GM23338 (cell line): ENCODE results near the gene DDA1. TPM values are rescaled to one million over a fixed set of nuclear protein-coding genes. Genes with fewer than 3 reads are reported as not detected.
A peak's percentile ranks its signal among the peaks of the same experiment; 100 is the strongest.

ENCODE experiments used
- ATAC-seq: fragments of 200-7000 bp; cut with Tn5 transposase; 3 replicates; pipeline ENCODE4 v1.9.1; 2020
- DNase-seq: peaks from one replicate; pipeline ENCODE4 v3.0.0-alpha.2; 2015; ENCODE audit warnings: low spot score
- H2AFZ ChIP-seq: fragments of 200-600 bp; sonication (generic); 2 replicates; pipeline ENCODE4 v1.8.0; 2016; ENCODE audit warnings: antibody characterized with exemption, mild to moderate bottlenecking, moderate library complexity
- H3F3A ChIP-seq: fragments of 200-600 bp; sonication (generic); replicated peaks from 2 replicates; pipeline ENCODE4 v1.8.0; 2017; ENCODE audit warnings: antibody characterized with exemption, mixed run types, low read depth
- H3K27ac ChIP-seq: fragments of 200-600 bp; sonication (generic); 2 replicates; pipeline ENCODE4 v1.6.1; 2016; ENCODE audit warnings: low read depth
- H3K27me3 ChIP-seq: fragments of 200-600 bp; sonication (generic); 2 replicates; pipeline ENCODE4 v1.8.0; 2016; ENCODE audit warnings: mild to moderate bottlenecking, mixed run types, moderate library complexity; ENCODE audit not compliant: insufficient read depth
- H3K36me3 ChIP-seq: fragments of 200-600 bp; sonication (generic); 2 replicates; pipeline ENCODE4 v1.8.0; 2016; ENCODE audit warnings: mild to moderate bottlenecking; ENCODE audit not compliant: insufficient read depth
- H3K4me1 ChIP-seq: fragments of 200-600 bp; sonication (generic); 2 replicates; pipeline ENCODE4 v1.8.0; 2016; ENCODE audit warnings: mild to moderate bottlenecking, moderate library complexity; ENCODE audit not compliant: insufficient read depth
- H3K4me2 ChIP-seq: fragments of 200-600 bp; sonication (generic); 2 replicates; pipeline ENCODE4 v1.7.1; 2017; ENCODE audit warnings: mixed run types
- H3K4me3 ChIP-seq: fragments of 200-600 bp; sonication (generic); 2 replicates; pipeline ENCODE4 v1.6.1; 2016; ENCODE audit warnings: mixed run types
- H3K79me2 ChIP-seq: fragments of 200-600 bp; sonication (generic); replicated peaks from 2 replicates; pipeline ENCODE4 v1.8.0; 2017; ENCODE audit warnings: mild to moderate bottlenecking; ENCODE audit not compliant: insufficient read depth
- H3K9me2 ChIP-seq: fragments of 200-600 bp; sonication (generic); 2 replicates; pipeline ENCODE4 v1.8.0; 2017; ENCODE audit not compliant: insufficient read depth
- H4K20me1 ChIP-seq: fragments of 200-600 bp; sonication (generic); replicated peaks from 2 replicates; pipeline ENCODE4 v1.8.0; 2017; ENCODE audit warnings: mild to moderate bottlenecking; ENCODE audit not compliant: insufficient read depth
- H3K27ac Mint-ChIP-seq: 2 replicates; pipeline ENCODE4 v1.8.0; 2020; ENCODE audit warnings: inconsistent platforms, mild to moderate bottlenecking, moderate library complexity, mixed read lengths
- H3K27me3 Mint-ChIP-seq: 3 replicates; pipeline ENCODE4 v1.8.0; 2022; ENCODE audit warnings: low read depth, mild to moderate bottlenecking, moderate library complexity, mixed read lengths, inconsistent platforms; ENCODE audit not compliant: insufficient read depth, poor library complexity
- H3K36me3 Mint-ChIP-seq: 3 replicates; pipeline ENCODE4 v1.8.0; 2021; ENCODE audit warnings: low read depth, mild to moderate bottlenecking, inconsistent platforms, moderate library complexity, mixed read lengths
- H3K4me1 Mint-ChIP-seq: 3 replicates; pipeline ENCODE4 v1.8.0; 2020; ENCODE audit warnings: mild to moderate bottlenecking, inconsistent platforms, mixed read lengths
- H3K4me3 Mint-ChIP-seq: 3 replicates; pipeline ENCODE4 v1.8.0; 2021; ENCODE audit warnings: moderate library complexity, mild to moderate bottlenecking, inconsistent platforms, mixed read lengths
- H3K9me3 Mint-ChIP-seq: 3 replicates; pipeline ENCODE4 v1.8.0; 2020; ENCODE audit warnings: moderate library complexity, mild to moderate bottlenecking, inconsistent platforms, mixed read lengths
- CREB1 ChIP-seq: fragments of 250-450 bp; sonication (Bioruptor Pico); IDR thresholded peaks from 2 replicates; pipeline ENCODE4 v1.5.0; 2020; ENCODE audit warnings: low read depth, mild to moderate bottlenecking, moderate library complexity
- EZH2phosphoT487 ChIP-seq: fragments of 200-600 bp; sonication (generic); IDR thresholded peaks from one replicate; pipeline ENCODE4 v1.8.1; 2018; ENCODE audit warnings: antibody characterized with exemption; ENCODE audit not compliant: unreplicated experiment
- JUNB ChIP-seq: IDR thresholded peaks from one replicate; pipeline ENCODE4 v1.6.1; 2016; ENCODE audit warnings: antibody characterized with exemption; ENCODE audit not compliant: unreplicated experiment
- POLR2AphosphoS5 ChIP-seq: IDR thresholded peaks from 2 replicates; pipeline ENCODE4 v1.6.1; 2016; ENCODE audit warnings: antibody characterized with exemption, low read depth
- STAT1 ChIP-seq: IDR thresholded peaks from one replicate; pipeline ENCODE4 v1.6.1; 2016; ENCODE audit warnings: antibody characterized with exemption; ENCODE audit not compliant: unreplicated experiment
- ZNF114 ChIP-seq: fragments of 250-450 bp; sonication (Bioruptor Pico); IDR thresholded peaks from 2 replicates; pipeline ENCODE4 v1.5.0; 2020; ENCODE audit warnings: mild to moderate bottlenecking, moderate library complexity
- ZNF331 ChIP-seq: fragments of 250-450 bp; sonication (Bioruptor Pico); IDR thresholded peaks from 2 replicates; pipeline ENCODE4 v1.5.0; 2020; ENCODE audit warnings: low read depth, mild to moderate bottlenecking, moderate library complexity
- polyA plus RNA-seq: library from polyadenylated mRNA; unstranded; fragments of >200 nt; fragmentation: Nextera tagmentation; extraction: Ambion mirVana; gene quantifications from 2 replicates; pipeline ENCODE4 v1.2.1, GENCODE V29; 2016
- total RNA-seq: library from RNA; depleted of rRNA; stranded (reverse); fragments of >200 nt; shearing (Covaris generic); gene quantifications from 2 replicates; pipeline ENCODE4 v1.2.3, GENCODE V29; 2014
- TF ChIP-seq, protein P1 (sequence below): IDR thresholded peaks from 2 replicates; pipeline ENCODE4 v1.6.1; 2016; ENCODE audit warnings: antibody characterized with exemption
- TF ChIP-seq, protein P2 (sequence below): fragments of 250-450 bp; sonication (Bioruptor Pico); IDR thresholded peaks from 2 replicates; pipeline ENCODE4 v1.5.0; 2020; ENCODE audit warnings: mild to moderate bottlenecking, moderate library complexity

DDA1 gene
- total and polyA plus RNA-seq, 2 experiments from 2014 or later, result 34.6 to 107 TPM

DNA sequence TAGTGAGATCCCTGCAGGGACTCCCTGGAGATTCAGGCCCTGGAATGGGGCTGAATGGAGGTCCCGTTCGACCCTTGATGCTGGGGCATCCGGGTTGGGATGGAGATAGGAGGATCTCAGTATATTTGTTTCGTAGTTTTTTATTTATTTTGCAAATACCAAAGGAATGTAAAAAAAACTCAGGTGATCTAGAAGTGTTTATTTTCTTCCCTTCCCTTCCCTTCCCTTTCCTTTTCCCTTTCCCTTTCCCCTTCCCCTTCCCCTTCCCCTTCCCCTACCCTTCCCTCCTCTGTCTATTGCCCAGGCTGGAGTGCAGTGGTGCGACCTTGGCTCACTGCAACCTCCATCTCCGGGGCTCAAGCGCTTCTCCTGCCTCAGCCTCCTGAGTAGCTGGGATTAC is 32.5 kb downstream of the DDA1 start (continued):
- TF ChIP-seq, protein P1, sequence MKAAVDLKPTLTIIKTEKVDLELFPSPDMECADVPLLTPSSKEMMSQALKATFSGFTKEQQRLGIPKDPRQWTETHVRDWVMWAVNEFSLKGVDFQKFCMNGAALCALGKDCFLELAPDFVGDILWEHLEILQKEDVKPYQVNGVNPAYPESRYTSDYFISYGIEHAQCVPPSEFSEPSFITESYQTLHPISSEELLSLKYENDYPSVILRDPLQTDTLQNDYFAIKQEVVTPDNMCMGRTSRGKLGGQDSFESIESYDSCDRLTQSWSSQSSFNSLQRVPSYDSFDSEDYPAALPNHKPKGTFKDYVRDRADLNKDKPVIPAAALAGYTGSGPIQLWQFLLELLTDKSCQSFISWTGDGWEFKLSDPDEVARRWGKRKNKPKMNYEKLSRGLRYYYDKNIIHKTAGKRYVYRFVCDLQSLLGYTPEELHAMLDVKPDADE, result no peak
- TF ChIP-seq JUNB (no peak), ZNF331 (CRISPR knock-in tag) (no peak), ZNF114 (CRISPR knock-in tag) (no peak), CREB1 (CRISPR knock-in tag) (no peak), STAT1 (no peak), EZH2phosphoT487 (no peak), POLR2AphosphoS5 (no peak)
- TF ChIP-seq, protein P2, sequence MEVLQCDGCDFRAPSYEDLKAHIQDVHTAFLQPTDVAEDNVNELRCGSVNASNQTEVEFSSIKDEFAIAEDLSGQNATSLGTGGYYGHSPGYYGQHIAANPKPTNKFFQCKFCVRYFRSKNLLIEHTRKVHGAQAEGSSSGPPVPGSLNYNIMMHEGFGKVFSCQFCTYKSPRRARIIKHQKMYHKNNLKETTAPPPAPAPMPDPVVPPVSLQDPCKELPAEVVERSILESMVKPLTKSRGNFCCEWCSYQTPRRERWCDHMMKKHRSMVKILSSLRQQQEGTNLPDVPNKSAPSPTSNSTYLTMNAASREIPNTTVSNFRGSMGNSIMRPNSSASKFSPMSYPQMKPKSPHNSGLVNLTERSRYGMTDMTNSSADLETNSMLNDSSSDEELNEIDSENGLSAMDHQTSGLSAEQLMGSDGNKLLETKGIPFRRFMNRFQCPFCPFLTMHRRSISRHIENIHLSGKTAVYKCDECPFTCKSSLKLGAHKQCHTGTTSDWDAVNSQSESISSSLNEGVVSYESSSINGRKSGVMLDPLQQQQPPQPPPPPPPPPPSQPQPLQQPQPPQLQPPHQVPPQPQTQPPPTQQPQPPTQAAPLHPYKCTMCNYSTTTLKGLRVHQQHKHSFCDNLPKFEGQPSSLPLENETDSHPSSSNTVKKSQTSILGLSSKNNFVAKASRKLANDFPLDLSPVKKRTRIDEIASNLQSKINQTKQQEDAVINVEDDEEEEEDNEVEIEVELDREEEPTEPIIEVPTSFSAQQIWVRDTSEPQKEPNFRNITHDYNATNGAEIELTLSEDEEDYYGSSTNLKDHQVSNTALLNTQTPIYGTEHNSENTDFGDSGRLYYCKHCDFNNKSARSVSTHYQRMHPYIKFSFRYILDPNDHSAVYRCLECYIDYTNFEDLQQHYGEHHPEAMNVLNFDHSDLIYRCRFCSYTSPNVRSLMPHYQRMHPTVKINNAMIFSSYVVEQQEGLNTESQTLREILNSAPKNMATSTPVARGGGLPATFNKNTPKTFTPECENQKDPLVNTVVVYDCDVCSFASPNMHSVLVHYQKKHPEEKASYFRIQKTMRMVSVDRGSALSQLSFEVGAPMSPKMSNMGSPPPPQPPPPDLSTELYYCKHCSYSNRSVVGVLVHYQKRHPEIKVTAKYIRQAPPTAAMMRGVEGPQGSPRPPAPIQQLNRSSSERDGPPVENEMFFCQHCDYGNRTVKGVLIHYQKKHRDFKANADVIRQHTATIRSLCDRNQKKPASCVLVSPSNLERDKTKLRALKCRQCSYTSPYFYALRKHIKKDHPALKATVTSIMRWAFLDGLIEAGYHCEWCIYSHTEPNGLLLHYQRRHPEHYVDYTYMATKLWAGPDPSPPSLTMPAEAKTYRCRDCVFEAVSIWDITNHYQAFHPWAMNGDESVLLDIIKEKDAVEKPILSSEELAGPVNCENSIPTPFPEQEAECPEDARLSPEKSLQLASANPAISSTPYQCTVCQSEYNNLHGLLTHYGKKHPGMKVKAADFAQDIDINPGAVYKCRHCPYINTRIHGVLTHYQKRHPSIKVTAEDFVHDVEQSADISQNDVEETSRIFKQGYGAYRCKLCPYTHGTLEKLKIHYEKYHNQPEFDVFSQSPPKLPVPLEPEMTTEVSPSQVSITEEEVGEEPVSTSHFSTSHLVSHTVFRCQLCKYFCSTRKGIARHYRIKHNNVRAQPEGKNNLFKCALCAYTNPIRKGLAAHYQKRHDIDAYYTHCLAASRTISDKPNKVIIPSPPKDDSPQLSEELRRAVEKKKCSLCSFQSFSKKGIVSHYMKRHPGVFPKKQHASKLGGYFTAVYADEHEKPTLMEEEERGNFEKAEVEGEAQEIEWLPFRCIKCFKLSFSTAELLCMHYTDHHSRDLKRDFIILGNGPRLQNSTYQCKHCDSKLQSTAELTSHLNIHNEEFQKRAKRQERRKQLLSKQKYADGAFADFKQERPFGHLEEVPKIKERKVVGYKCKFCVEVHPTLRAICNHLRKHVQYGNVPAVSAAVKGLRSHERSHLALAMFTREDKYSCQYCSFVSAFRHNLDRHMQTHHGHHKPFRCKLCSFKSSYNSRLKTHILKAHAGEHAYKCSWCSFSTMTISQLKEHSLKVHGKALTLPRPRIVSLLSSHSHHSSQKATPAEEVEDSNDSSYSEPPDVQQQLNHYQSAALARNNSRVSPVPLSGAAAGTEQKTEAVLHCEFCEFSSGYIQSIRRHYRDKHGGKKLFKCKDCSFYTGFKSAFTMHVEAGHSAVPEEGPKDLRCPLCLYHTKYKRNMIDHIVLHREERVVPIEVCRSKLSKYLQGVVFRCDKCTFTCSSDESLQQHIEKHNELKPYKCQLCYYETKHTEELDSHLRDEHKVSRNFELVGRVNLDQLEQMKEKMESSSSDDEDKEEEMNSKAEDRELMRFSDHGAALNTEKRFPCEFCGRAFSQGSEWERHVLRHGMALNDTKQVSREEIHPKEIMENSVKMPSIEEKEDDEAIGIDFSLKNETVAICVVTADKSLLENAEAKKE (CRISPR knock-in tag), result no peak

DNA sequence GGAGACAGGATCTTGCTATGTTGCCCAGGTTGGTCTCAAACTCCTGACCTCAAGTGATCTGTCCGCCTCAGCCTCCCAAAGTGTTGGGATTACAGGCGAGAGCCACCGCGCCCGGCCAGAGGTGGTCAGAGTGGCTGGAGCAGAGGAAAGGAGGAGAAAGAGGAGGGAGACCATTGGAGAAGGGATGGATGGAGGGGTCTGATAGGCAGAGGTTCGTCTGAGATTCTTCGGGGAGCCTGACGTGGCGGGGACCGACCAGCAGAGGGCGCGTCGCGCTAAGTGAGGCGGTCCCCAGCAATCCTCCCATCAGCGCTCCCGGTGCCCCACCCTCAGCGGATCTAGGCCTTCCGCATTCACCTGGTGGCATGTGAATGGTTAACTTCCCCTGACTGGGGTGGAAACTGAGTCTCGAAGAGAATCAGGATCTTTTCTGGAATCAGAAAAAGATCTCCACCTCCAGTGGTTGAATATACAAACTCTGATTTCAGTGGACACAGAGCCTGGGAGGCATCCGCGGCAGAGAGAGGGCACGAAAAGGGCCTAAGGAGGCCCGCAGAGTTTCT is 36.8 kb downstream of the DDA1 start:
- H3K79me2 ChIP-seq, result no peaks in the 10 kb centered on the region
- TF ChIP-seq, protein P2 (CRISPR knock-in tag), result peak; percentile 41; the same call in 1 of the 2 replicates
- TF ChIP-seq CREB1 (CRISPR knock-in tag), result peak; percentile 36; the same call in 1 of the 2 replicates

More for the DNA sequence above, 36.8 kb downstream of the DDA1 start:
- Histone ChIP-seq H3K36me3 (peaks cover 6% of the 10 kb centered on the region; the same call in 1 of the 2 replicates), H3K4me2 (no peak overlapping the region), H3K27ac (no peak overlapping the region), H3K4me1 (peaks cover 10% of the 10 kb centered on the region; the same call in 1 of the 2 replicates), H2AFZ (no peak overlapping the region), H3K4me3 (no peak overlapping the region), H3K9me2 (no peaks in the 10 kb centered on the region), H3K27me3 (no peaks in the 10 kb centered on the region), H3F3A (peaks cover 6% of the 10 kb centered on the region; the same call in 1 of the 2 replicates), H4K20me1 (no peaks in the 10 kb centered on the region)
- Mint-ChIP-seq H3K27me3 (peaks cover 20% of the 10 kb centered on the region), H3K36me3 (peaks cover 17% of the 10 kb centered on the region), H3K9me3 (no peaks in the 10 kb centered on the region), H3K4me3 (no peak overlapping the region), H3K4me1 (peaks cover 13% of the 10 kb centered on the region), H3K27ac (no peak overlapping the region)
- peak; percentile 90 for DNase-seq
- peak; percentile 95 for ATAC-seq
